ENCODE data around the gene TMEM204.

Gene TMEM204

DNA sequence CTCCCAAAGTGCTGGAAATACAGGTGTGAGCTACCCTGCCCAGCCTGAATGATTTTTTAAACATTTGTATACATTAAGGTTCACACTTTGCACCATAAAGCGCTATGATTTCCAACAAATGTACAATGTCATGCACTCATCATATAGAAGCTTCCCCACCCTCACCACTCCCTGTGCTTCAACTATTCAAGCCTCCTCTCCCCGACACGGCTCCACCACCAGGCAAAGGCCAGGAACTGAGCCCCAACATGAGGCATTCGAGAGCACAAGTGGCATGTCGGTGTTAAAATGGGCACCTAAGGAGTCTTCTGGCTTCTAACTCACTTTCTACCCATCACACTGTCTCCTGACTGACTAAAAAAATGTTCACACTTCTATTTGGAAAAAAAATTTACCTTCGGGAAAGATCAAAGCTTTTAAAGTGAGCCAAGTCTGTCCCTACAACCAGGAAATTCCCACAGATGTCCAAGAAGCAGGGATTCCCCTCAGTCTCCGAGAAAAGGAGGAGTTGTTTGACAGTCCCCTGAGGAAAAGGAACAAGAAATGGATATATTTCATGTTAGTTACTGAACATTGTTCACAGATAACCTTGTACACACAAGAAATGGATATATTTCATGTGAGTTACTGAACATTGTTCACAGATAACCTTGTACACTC, 37.7 kb downstream of the TMEM204 start:
- no peak for DNase-seq
- H3K4me3 ChIP-seq (ENCODE audit: insufficient read depth, low read depth, low read length, poor library complexity, severe bottlenecking), result no peak overlapping the region
- no peaks in the 10 kb centered on the region for H3K36me3 ChIP-seq (ENCODE audit: control insufficient read depth, insufficient read depth, low read length)
- H3K9me3 ChIP-seq (ENCODE audit: control insufficient read depth, low read length), result no peaks in the 10 kb centered on the region
- H3K27ac ChIP-seq (ENCODE audit: insufficient read depth, low read length, poor library complexity, severe bottlenecking), result no peak overlapping the region
- H3K27me3 ChIP-seq (replicated peaks; ENCODE audit: control insufficient read depth, insufficient read depth, low read length, poor library complexity, severe bottlenecking), result no peaks in the 10 kb centered on the region
- no peaks in the 10 kb centered on the region for H3K4me1 ChIP-seq (ENCODE audit: control insufficient read depth, insufficient read depth, low read length, poor library complexity, severe bottlenecking)

DNA sequence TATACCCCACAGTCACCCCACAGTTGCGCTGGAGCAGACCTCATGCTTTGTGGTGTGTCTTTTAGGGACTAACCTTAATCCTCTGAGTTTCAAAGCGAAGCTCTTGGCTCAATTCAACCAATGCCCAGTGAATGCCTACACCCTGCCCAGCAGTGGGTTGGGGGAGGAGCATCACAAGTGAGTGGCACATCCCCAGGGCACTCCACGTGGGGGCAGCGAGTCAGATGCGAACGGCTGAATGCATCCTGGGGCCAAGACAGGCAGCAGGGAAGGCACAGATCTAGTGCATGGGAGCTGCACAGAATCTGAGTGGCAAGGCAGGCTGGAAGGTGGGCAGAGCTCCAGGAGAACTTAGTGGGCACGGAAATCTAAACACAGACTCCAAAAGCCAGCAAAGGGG, 39.2 kb downstream of the TMEM204 start:
- Histone ChIP-seq H3K27ac (ENCODE audit: insufficient read depth, low read length, poor library complexity, severe bottlenecking) (no peak overlapping the region), H3K27me3 (replicated peaks; ENCODE audit: control insufficient read depth, insufficient read depth, low read length, poor library complexity, severe bottlenecking) (no peaks in the 10 kb centered on the region)
- no peak for DNase-seq

DNA sequence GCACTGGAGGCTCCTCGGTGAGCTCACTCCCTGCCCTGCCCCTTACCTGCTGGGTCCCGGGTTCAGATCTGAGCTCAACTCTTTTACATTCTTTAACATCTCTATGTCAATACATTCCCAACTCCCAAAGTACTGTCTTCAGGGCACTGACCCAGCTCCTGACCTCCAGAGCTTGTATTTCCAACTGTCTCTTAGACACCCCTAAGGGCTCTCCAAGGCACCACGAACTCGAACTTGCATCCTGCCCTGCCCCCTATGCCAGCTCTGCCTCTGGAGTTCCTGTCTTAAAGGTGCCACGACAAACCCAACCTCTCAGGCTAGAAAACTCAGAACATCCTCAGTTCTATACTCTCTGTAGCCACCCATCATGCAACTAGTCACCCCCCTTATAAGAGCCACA, 39.8 kb downstream of the TMEM204 start:
- Histone ChIP-seq H3K4me1 (ENCODE audit: control insufficient read depth, insufficient read depth, low read length, poor library complexity, severe bottlenecking) (no peaks in the 10 kb centered on the region), H3K9me3 (ENCODE audit: control insufficient read depth, low read length) (no peaks in the 10 kb centered on the region), H3K36me3 (ENCODE audit: control insufficient read depth, insufficient read depth, low read length) (no peaks in the 10 kb centered on the region), H3K4me3 (ENCODE audit: insufficient read depth, low read depth, low read length, poor library complexity, severe bottlenecking) (no peak overlapping the region), H3K27me3 (replicated peaks; ENCODE audit: control insufficient read depth, insufficient read depth, low read length, poor library complexity, severe bottlenecking) (no peaks in the 10 kb centered on the region), H3K27ac (ENCODE audit: insufficient read depth, low read length, poor library complexity, severe bottlenecking) (no peak overlapping the region)
- no peak for DNase-seq

More for the DNA sequence above, 39.2 kb downstream of the TMEM204 start:
- no peak overlapping the region for H3K4me3 ChIP-seq (ENCODE audit: insufficient read depth, low read depth, low read length, poor library complexity, severe bottlenecking)
- H3K4me1 ChIP-seq (ENCODE audit: control insufficient read depth, insufficient read depth, low read length, poor library complexity, severe bottlenecking), result no peaks in the 10 kb centered on the region
- no peaks in the 10 kb centered on the region for H3K36me3 ChIP-seq (ENCODE audit: control insufficient read depth, insufficient read depth, low read length)
- no peaks in the 10 kb centered on the region for H3K9me3 ChIP-seq (ENCODE audit: control insufficient read depth, low read length)

DNA sequence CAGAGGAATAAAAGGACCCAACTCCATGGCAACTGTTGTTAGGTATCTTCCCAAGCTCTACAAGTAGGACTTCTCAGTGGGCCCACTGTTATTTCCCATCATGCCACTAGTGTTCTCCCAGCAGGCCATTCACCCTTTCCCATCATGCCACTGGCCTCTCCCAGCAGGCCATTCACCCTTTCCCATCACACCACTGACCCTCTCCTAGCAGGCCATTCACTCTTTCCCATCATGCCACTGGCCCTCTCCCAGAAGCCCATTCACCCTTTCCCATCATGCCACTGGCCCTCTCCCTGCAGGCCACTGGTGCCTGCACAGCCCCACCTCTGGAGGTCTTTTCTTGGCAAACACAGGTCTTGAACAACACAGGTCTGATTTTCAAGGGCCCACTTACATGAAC, 42.1 kb downstream of the TMEM204 start:
- H3K27ac ChIP-seq (ENCODE audit: insufficient read depth, low read length, poor library complexity, severe bottlenecking), result no peak overlapping the region
- H3K4me3 ChIP-seq (ENCODE audit: insufficient read depth, low read depth, low read length, poor library complexity, severe bottlenecking), result no peak overlapping the region
- no peaks in the 10 kb centered on the region for H3K36me3 ChIP-seq (ENCODE audit: control insufficient read depth, insufficient read depth, low read length)
- no peaks in the 10 kb centered on the region for H3K27me3 ChIP-seq (replicated peaks; ENCODE audit: control insufficient read depth, insufficient read depth, low read length, poor library complexity, severe bottlenecking)
- H3K4me1 ChIP-seq (ENCODE audit: control insufficient read depth, insufficient read depth, low read length, poor library complexity, severe bottlenecking), result no peaks in the 10 kb centered on the region
- no peaks in the 10 kb centered on the region for H3K9me3 ChIP-seq (ENCODE audit: control insufficient read depth, low read length)
- no peak for DNase-seq

DNA sequence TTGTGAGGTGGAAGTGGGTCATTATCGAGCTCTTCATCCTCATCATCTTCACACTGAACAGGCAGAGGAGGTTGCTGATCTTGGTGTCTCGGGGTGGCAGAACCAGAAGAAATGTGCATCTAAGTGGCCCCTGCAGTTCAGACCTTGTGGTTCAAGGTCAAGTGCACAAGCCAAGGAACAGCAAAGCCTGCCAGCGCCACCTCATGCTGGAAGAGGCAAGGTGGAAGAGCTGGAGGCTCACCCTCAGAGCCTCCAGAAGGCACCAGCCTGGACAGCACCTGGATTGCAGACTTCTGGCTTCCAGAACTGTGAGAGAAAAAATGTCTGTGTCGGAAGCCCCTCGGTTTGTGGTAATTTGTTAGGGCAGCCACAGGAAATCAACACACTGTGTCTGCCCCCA, 45.7 kb downstream of the TMEM204 start:
- no peaks in the 10 kb centered on the region for H3K27me3 ChIP-seq (replicated peaks; ENCODE audit: control insufficient read depth, insufficient read depth, low read length, poor library complexity, severe bottlenecking)
- H3K4me1 ChIP-seq (ENCODE audit: control insufficient read depth, insufficient read depth, low read length, poor library complexity, severe bottlenecking), result no peaks in the 10 kb centered on the region
- H3K27ac ChIP-seq (ENCODE audit: insufficient read depth, low read length, poor library complexity, severe bottlenecking), result no peak overlapping the region
- no peak overlapping the region for H3K4me3 ChIP-seq (ENCODE audit: insufficient read depth, low read depth, low read length, poor library complexity, severe bottlenecking)
- no peak for DNase-seq
- no peaks in the 10 kb centered on the region for H3K9me3 ChIP-seq (ENCODE audit: control insufficient read depth, low read length)
- no peaks in the 10 kb centered on the region for H3K36me3 ChIP-seq (ENCODE audit: control insufficient read depth, insufficient read depth, low read length)

DNA sequence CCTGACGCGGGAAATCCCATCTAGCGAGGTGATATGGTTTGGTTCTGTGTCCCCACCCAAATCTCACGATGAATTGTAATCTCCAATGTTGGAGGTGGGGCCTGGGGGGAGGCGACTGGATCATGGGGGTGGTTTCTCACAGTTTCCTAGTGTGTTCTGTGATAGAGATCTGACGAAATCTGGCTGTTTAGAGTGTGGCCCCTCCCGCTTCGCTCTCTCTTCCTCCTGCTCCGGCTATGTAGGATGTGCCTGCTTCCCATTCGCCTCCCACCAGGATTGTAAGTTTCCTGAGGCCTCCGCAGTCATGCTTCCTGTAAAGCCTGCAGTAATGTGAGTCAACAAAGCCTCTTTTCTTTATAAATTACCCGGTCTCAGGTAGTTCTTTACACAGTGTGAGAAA, 46.8 kb downstream of the TMEM204 start:
- Histone ChIP-seq H3K4me3 (ENCODE audit: insufficient read depth, low read depth, low read length, poor library complexity, severe bottlenecking) (no peak overlapping the region), H3K9me3 (ENCODE audit: control insufficient read depth, low read length) (no peaks in the 10 kb centered on the region), H3K27ac (ENCODE audit: insufficient read depth, low read length, poor library complexity, severe bottlenecking) (no peak overlapping the region), H3K36me3 (ENCODE audit: control insufficient read depth, insufficient read depth, low read length) (no peaks in the 10 kb centered on the region), H3K4me1 (ENCODE audit: control insufficient read depth, insufficient read depth, low read length, poor library complexity, severe bottlenecking) (no peaks in the 10 kb centered on the region), H3K27me3 (replicated peaks; ENCODE audit: control insufficient read depth, insufficient read depth, low read length, poor library complexity, severe bottlenecking) (no peaks in the 10 kb centered on the region)
- no peak for DNase-seq

DNA sequence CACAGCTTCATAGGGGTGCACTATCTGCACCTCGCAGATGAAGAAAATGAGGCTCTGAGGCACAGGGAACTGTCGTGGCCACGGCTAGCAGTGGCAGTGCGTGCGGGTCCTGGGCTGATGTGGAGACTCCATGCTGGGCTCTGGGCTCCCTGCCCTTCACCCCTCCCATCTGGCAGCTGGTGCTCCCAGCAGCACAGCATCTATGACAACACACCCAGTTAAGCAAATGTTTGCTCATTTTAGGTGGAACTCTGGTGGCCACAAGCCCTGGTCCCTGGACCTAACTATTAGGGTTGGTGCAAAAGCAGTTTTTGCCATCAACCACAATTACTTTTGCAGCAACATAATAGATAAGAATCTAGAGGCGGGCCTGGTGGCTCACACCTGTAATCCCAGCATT, 47.5 kb downstream of the TMEM204 start:
- H3K36me3 ChIP-seq (ENCODE audit: control insufficient read depth, insufficient read depth, low read length), result no peaks in the 10 kb centered on the region
- H3K9me3 ChIP-seq (ENCODE audit: control insufficient read depth, low read length), result no peaks in the 10 kb centered on the region
- DNase-seq, result no peak
- H3K4me3 ChIP-seq (ENCODE audit: insufficient read depth, low read depth, low read length, poor library complexity, severe bottlenecking), result no peak overlapping the region
- H3K27me3 ChIP-seq (replicated peaks; ENCODE audit: control insufficient read depth, insufficient read depth, low read length, poor library complexity, severe bottlenecking), result no peaks in the 10 kb centered on the region
- no peaks in the 10 kb centered on the region for H3K4me1 ChIP-seq (ENCODE audit: control insufficient read depth, insufficient read depth, low read length, poor library complexity, severe bottlenecking)
- H3K27ac ChIP-seq (ENCODE audit: insufficient read depth, low read length, poor library complexity, severe bottlenecking), result no peak overlapping the region

DNA sequence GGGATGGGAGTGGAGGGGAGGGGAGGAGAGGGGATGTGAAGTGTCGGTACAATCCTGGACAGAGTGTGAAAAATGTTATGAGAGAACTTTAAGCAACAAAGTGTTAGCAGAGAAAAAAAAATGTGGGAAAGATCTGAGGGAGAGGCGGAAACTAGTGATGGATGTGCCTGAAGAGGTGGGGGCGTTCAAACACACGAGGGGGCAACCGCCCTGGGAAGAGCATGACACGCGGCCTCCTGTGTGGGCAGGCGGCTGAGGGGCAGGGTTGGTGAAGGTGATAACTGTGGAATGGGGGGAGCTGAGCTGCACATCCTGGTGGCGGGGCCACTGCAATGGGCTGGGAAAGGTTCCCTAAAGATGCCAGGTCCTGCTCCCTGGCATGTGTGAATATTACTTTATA, 48.3 kb downstream of the TMEM204 start:
- H3K27me3 ChIP-seq (replicated peaks; ENCODE audit: control insufficient read depth, insufficient read depth, low read length, poor library complexity, severe bottlenecking), result no peaks in the 10 kb centered on the region
- no peak overlapping the region for H3K27ac ChIP-seq (ENCODE audit: insufficient read depth, low read length, poor library complexity, severe bottlenecking)
- H3K4me1 ChIP-seq (ENCODE audit: control insufficient read depth, insufficient read depth, low read length, poor library complexity, severe bottlenecking), result no peaks in the 10 kb centered on the region
- H3K9me3 ChIP-seq (ENCODE audit: control insufficient read depth, low read length), result no peaks in the 10 kb centered on the region
- no peak overlapping the region for H3K4me3 ChIP-seq (ENCODE audit: insufficient read depth, low read depth, low read length, poor library complexity, severe bottlenecking)
- DNase-seq, result no peak
- no peaks in the 10 kb centered on the region for H3K36me3 ChIP-seq (ENCODE audit: control insufficient read depth, insufficient read depth, low read length)

DNA sequence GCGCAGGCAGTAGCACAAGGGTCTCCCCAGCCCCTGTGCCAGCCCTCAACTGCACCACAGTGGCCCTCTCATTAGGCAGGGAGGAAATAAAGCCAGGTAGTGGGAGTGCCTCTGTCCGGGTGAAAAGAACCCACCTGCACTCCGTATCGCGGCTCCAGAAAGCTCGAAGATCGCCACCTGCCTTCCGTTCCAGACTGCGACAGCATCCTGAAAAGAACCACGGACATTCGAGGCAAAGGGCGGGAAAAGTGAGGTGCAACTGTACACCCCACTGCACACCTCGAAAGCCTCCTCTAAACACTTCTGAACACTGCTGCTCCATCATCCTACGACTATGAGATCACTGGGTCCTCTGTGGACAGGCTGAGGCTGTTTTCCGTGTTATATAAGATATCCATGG, 49.7 kb downstream of the TMEM204 start:
- no peak for DNase-seq
- H3K36me3 ChIP-seq (ENCODE audit: control insufficient read depth, insufficient read depth, low read length), result no peaks in the 10 kb centered on the region
- H3K4me1 ChIP-seq (ENCODE audit: control insufficient read depth, insufficient read depth, low read length, poor library complexity, severe bottlenecking), result no peaks in the 10 kb centered on the region
- H3K27ac ChIP-seq (ENCODE audit: insufficient read depth, low read length, poor library complexity, severe bottlenecking), result no peak overlapping the region
- no peaks in the 10 kb centered on the region for H3K9me3 ChIP-seq (ENCODE audit: control insufficient read depth, low read length)
- no peak overlapping the region for H3K4me3 ChIP-seq (ENCODE audit: insufficient read depth, low read depth, low read length, poor library complexity, severe bottlenecking)
- no peaks in the 10 kb centered on the region for H3K27me3 ChIP-seq (replicated peaks; ENCODE audit: control insufficient read depth, insufficient read depth, low read length, poor library complexity, severe bottlenecking)

DNA sequence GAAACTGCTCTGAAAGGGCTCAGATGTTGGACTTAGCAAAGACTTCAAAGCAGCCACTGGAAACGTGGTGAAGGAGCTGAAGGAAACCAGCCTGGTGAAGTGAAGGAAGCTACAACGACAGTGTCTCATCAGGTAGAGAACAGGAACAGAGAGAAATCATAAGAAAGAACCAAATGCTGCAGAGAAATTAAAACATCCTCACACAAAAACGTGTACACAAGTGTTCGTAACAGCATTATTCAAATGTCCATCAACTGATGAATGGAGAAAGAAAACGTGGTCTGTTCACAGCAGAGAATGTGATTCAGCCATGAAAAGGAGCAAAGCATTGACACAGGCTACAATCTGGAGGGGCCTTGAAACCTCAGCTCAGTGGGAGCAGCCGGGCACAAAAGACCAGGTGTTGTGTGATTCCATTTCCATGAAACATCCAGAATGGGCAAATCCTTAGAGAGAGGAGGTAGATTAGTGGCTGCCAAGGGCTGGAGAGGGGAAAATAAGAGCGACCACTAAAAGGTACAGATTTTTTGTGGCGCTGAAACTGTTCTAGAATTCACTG, 51.5 kb downstream of the TMEM204 start:
- H3K27ac ChIP-seq (ENCODE audit: insufficient read depth, low read length, poor library complexity, severe bottlenecking), result no peak overlapping the region
- no peak for DNase-seq
- H3K9me3 ChIP-seq (ENCODE audit: control insufficient read depth, low read length), result no peaks in the 10 kb centered on the region
- H3K27me3 ChIP-seq (replicated peaks; ENCODE audit: control insufficient read depth, insufficient read depth, low read length, poor library complexity, severe bottlenecking), result no peaks in the 10 kb centered on the region
- H3K36me3 ChIP-seq (ENCODE audit: control insufficient read depth, insufficient read depth, low read length), result no peaks in the 10 kb centered on the region
- H3K4me3 ChIP-seq (ENCODE audit: insufficient read depth, low read depth, low read length, poor library complexity, severe bottlenecking), result no peak overlapping the region
- H3K4me1 ChIP-seq (ENCODE audit: control insufficient read depth, insufficient read depth, low read length, poor library complexity, severe bottlenecking), result no peaks in the 10 kb centered on the region

Measured in effector memory CD4-positive, alpha-beta T cell (primary cell).